A549 (cell line): ENCODE results near the gene RLN2. TPM values are rescaled to one million over a fixed set of nuclear protein-coding genes. Genes with fewer than 3 reads are reported as not detected.

Experiments
- ATAC-seq, 2 experiments: fragments of 200-7000 bp in 1 of 2; fragments of >200 bp in 1 of 2; cut with Nextera tagmentation in 1 of 2; cut with Tn5 transposase in 1 of 2; 3 replicates each; pipeline versions ENCODE4 v1.8.0 to v1.9.1; 2018 to 2020; ENCODE audit warnings: mild to moderate bottlenecking in 1 of 2, moderate library complexity in 1 of 2
- CTCF ChIA-PET: fragments of 300-600 bp; sonication (Branson Sonifier 250); formaldehyde crosslinking; extraction: SDS; loops from one replicate; lab custom pipeline; 2021; ENCODE audit warnings: antibody characterized with exemption, inconsistent platforms; lab: Yijun Ruan, JAX
- POLR2A ChIA-PET: fragments of 350-600 bp; formaldehyde crosslinking; extraction: SDS; loops from one replicate; lab custom pipeline; 2021; ENCODE audit warnings: antibody characterized with exemption, inconsistent platforms; lab: Yijun Ruan, JAX
- DNase-seq, 2 experiments: peaks; one replicate each; pipeline versions ENCODE4 v3.0.0 to v3.0.0-alpha.2; 2011 to 2016; ENCODE audit warnings: low read depth in 1 of 2, low spot score in 1 of 2
- FAIRE-seq: peaks from 2 replicates; lab custom pipeline; 2011; peaks lifted over from hg19 to GRCh38; lab: Jason Lieb, UNC
- H3K27ac ChIP-seq, 2 experiments: fragments of >200 bp; sonication (Bioruptor Twin); formaldehyde crosslinking; 3 replicates each; pipeline ENCODE4 v1.5.1; 2016 to 2017
- H3K4me1 ChIP-seq: fragments of >200 bp; sonication (Bioruptor Twin); formaldehyde crosslinking; 3 replicates; pipeline ENCODE4 v1.6.1; 2016
- H3K4me2 ChIP-seq: fragments of >200 bp; sonication (Bioruptor Twin); formaldehyde crosslinking; 3 replicates; pipeline ENCODE4 v1.6.1; 2016
- H3K4me3 ChIP-seq: fragments of >200 bp; sonication (Bioruptor Twin); formaldehyde crosslinking; 3 replicates; pipeline ENCODE4 v1.5.1; 2016
- H3K9me3 ChIP-seq: fragments of >200 bp; sonication (Bioruptor Twin); formaldehyde crosslinking; 3 replicates; pipeline ENCODE4 v1.6.1; 2016
- ATOH8 ChIP-seq: fragments of 250-450 bp; sonication (Bioruptor Pico); IDR thresholded peaks from 2 replicates; pipeline ENCODE4 v1.5.0; 2020; ENCODE audit warnings: low read depth, mild to moderate bottlenecking, moderate library complexity
- BHLHE40 ChIP-seq: IDR thresholded peaks from 2 replicates; pipeline ENCODE4 v1.6.1; 2012; ENCODE audit warnings: low read depth, low read length, inconsistent platforms
- CEBPB ChIP-seq, 2 experiments: fragments of >200 bp in 1 of 2; sonication (Bioruptor Twin) in 1 of 2; formaldehyde crosslinking in 1 of 2; IDR thresholded peaks; 2 replicates each; pipeline ENCODE4 v1.6.1; 2012 to 2016
- CHD2 ChIP-seq: fragments of 150-350 bp; IDR thresholded peaks from 2 replicates; pipeline ENCODE4 v1.6.1; 2014; ENCODE audit warnings: low read length; ENCODE audit not compliant: partially characterized antibody
- EHF ChIP-seq: fragments of 250-450 bp; sonication (Bioruptor Pico); IDR thresholded peaks from 2 replicates; pipeline ENCODE4 v1.5.0; 2020; ENCODE audit warnings: mild to moderate bottlenecking
- EHMT2 ChIP-seq: fragments of 200-600 bp; sonication (generic); IDR thresholded peaks from 2 replicates; pipeline ENCODE4 v1.6.1; 2016; ENCODE audit warnings: antibody characterized with exemption, low read depth, mild to moderate bottlenecking, moderate library complexity
- FOXS1 ChIP-seq: fragments of 250-450 bp; sonication (Bioruptor Pico); IDR thresholded peaks from 2 replicates; pipeline ENCODE4 v1.5.0; 2020; ENCODE audit warnings: mild to moderate bottlenecking, moderate library complexity
- HES2 ChIP-seq: fragments of >200 bp; sonication (Bioruptor Twin); formaldehyde crosslinking; IDR thresholded peaks from 2 replicates; pipeline ENCODE4 v1.6.1; 2016
- HEYL ChIP-seq: fragments of 250-450 bp; sonication (Bioruptor Pico); IDR thresholded peaks from 2 replicates; pipeline ENCODE4 v1.8.0; 2021; ENCODE audit warnings: mild to moderate bottlenecking, moderate library complexity
- JUN ChIP-seq, 2 experiments: fragments of >200 bp; sonication (Bioruptor Twin); formaldehyde crosslinking; IDR thresholded peaks; 2 replicates in 1 of 2; 3 replicates in 1 of 2; pipeline ENCODE4 v1.6.1; 2016 to 2017
- KDM1A ChIP-seq: fragments of 200-600 bp; sonication (generic); IDR thresholded peaks from 2 replicates; pipeline ENCODE4 v1.6.1; 2016; ENCODE audit warnings: low read depth, mild to moderate bottlenecking
- KDM5A ChIP-seq: fragments of 200-600 bp; sonication (generic); IDR thresholded peaks from 2 replicates; pipeline ENCODE4 v1.6.1; 2016; ENCODE audit warnings: antibody characterized with exemption, mild to moderate bottlenecking
- MAFK ChIP-seq: fragments of 450-650 bp; IDR thresholded peaks from 2 replicates; pipeline ENCODE4 v1.6.1; 2014; ENCODE audit not compliant: partially characterized antibody
- MAX ChIP-seq: IDR thresholded peaks from 2 replicates; pipeline ENCODE4 v1.6.1; 2012
- MAZ ChIP-seq: fragments of 150-350 bp; IDR thresholded peaks from 2 replicates; pipeline ENCODE4 v1.6.1; 2014; ENCODE audit warnings: antibody characterized with exemption, low read depth, low read length, borderline replicate concordance
- NFE2L2 ChIP-seq: fragments of 150-350 bp; conservative IDR thresholded peaks from 2 replicates; pipeline ENCODE4 v1.6.1; 2014; ENCODE audit warnings: low read length
- NPAS2 ChIP-seq: fragments of 250-450 bp; sonication (Bioruptor Pico); IDR thresholded peaks from 2 replicates; pipeline ENCODE4 v1.8.0; 2022; ENCODE audit warnings: mild to moderate bottlenecking, moderate library complexity, borderline replicate concordance
- NR3C1 ChIP-seq: fragments of >200 bp; sonication (Bioruptor Twin); formaldehyde crosslinking; IDR thresholded peaks from 3 replicates; pipeline ENCODE4 v1.6.1; 2017
- RAD21 ChIP-seq, 2 experiments: fragments of >200 bp in 1 of 2; sonication (Bioruptor Twin) in 1 of 2; formaldehyde crosslinking in 1 of 2; IDR thresholded peaks in 1 of 2; conservative IDR thresholded peaks in 1 of 2; 2 replicates in 1 of 2; 3 replicates in 1 of 2; pipeline ENCODE4 v1.6.1; 2012 to 2018; ENCODE audit warnings: inconsistent platforms in 1 of 2
- RARB ChIP-seq: fragments of 250-450 bp; sonication (Bioruptor Pico); IDR thresholded peaks from 2 replicates; pipeline ENCODE4 v1.8.0; 2021; ENCODE audit warnings: mild to moderate bottlenecking, moderate library complexity
- REST ChIP-seq: fragments of 200-600 bp; sonication (generic); IDR thresholded peaks from 2 replicates; pipeline ENCODE4 v1.6.1; 2016; ENCODE audit warnings: antibody characterized with exemption, mild to moderate bottlenecking, moderate library complexity
- RFX5 ChIP-seq: fragments of 450-650 bp; IDR thresholded peaks from 2 replicates; pipeline ENCODE4 v1.7.1; 2014; ENCODE audit warnings: antibody characterized with exemption, mild to moderate bottlenecking, moderate library complexity
- RNF2 ChIP-seq: fragments of 200-600 bp; sonication (generic); IDR thresholded peaks from 2 replicates; pipeline ENCODE4 v1.6.1; 2016; ENCODE audit warnings: low read depth, mild to moderate bottlenecking, antibody characterized with exemption, moderate library complexity, borderline replicate concordance
- SMC3 ChIP-seq: fragments of >200 bp; sonication (Bioruptor Twin); formaldehyde crosslinking; IDR thresholded peaks from 3 replicates; pipeline ENCODE4 v1.6.1; 2018; ENCODE audit warnings: inconsistent platforms
- ZFP36 ChIP-seq: fragments of 450-650 bp; IDR thresholded peaks from 2 replicates; pipeline ENCODE4 v1.6.1; 2014; ENCODE audit warnings: borderline replicate concordance; ENCODE audit not compliant: partially characterized antibody
- ZNF302 ChIP-seq: fragments of 250-450 bp; sonication (Bioruptor Pico); IDR thresholded peaks from 2 replicates; pipeline ENCODE4 v1.9.0; 2021; ENCODE audit warnings: inconsistent platforms, mild to moderate bottlenecking, moderate library complexity
- ZSCAN20 ChIP-seq: fragments of 250-450 bp; sonication (Bioruptor Pico); IDR thresholded peaks from 2 replicates; pipeline ENCODE4 v1.8.0; 2022; ENCODE audit warnings: mild to moderate bottlenecking, moderate library complexity
- WGBS: methylation state at CpG from one replicate; pipeline ENCODE4 v1.1.6; 2017; ENCODE audit errors: missing lambda C conversion rate; 5-methylcytosine and 5-hydroxymethylcytosine counted together
- polyA plus RNA-seq, 4 experiments: library from polyadenylated mRNA; depleted of rRNA in 3 of 4; stranded (reverse); fragments of >200 nt; fragmentation: RNase III in 1 of 4; extraction: RNeasy Plus Mini Kit Qiagen cat#74134 plus additional on column Dnase treatment in 1 of 4; gene quantifications; 2 replicates in 3 of 4; 3 replicates in 1 of 4; pipeline ENCODE4 v1.2.3, GENCODE V29; 2011 to 2017

Gene RLN2
- polyA plus RNA-seq, 2 of the 4 experiments (the other 2 are of a cell fraction) = 0.34 to 1.5 TPM

- ChIA-PET CTCF (no interaction called here), POLR2A (no interaction called here)
- no peaks in the 10 kb centered on the region for H3K4me1 ChIP-seq
- TF ChIP-seq BHLHE40 = no peak
- no peak for TF ChIP-seq RNF2
- TF ChIP-seq ZNF302 (CRISPR knock-in tag) = no peak
- TF ChIP-seq NFE2L2 = no peak
- no peak for TF ChIP-seq FOXS1 (CRISPR knock-in tag)
- TF ChIP-seq JUN (IDR thresholded peaks at IDR 0.05) = no peak
- no peak for TF ChIP-seq ATOH8
- TF ChIP-seq RARB (CRISPR knock-in tag) = no peak
- TF ChIP-seq ZSCAN20 = no peak
- TF ChIP-seq RFX5 = no peak
- 85% methylated on average over 1 of the region's 1 CpG for WGBS
- DNase-seq (no peak), ATAC-seq (no peak), FAIRE-seq (no peak)
- H3K27ac ChIP-seq = no peak overlapping the region
- H3K4me3 ChIP-seq = no peak overlapping the region
- peaks cover 10% of the 10 kb centered on the region; the same call in 2 of the 3 replicates for H3K9me3 ChIP-seq
- no peak overlapping the region for H3K4me2 ChIP-seq
Observed at GRCh38 chr9:5292141-5292540, 12.4 kb downstream of the RLN2 start.

GRCh38 chr9:5288591-5288990, 15.9 kb downstream of the RLN2 start:
- ATAC-seq = no peak
- FAIRE-seq = no peak
- peaks cover 10% of the 10 kb centered on the region; the same call in 2 of the 3 replicates for H3K9me3 ChIP-seq
- no peak overlapping the region for H3K4me2 ChIP-seq
- TF ChIP-seq SMC3 = no peak
- no peak for TF ChIP-seq NPAS2
- no peak for TF ChIP-seq EHMT2
- TF ChIP-seq HES2 = no peak
- no peak for TF ChIP-seq MAZ
- ChIA-PET POLR2A (no interaction called here), CTCF (no interaction called here)
- DNase-seq = no peak
- H3K4me3 ChIP-seq = no peak overlapping the region
- no peaks in the 10 kb centered on the region for H3K4me1 ChIP-seq
- WGBS = 13% methylated on average over 1 of the region's 1 CpG
- no peak overlapping the region for H3K27ac ChIP-seq

- Histone ChIP-seq H3K4me3 (no peak overlapping the region), H3K9me3 (peaks cover 5% of the 10 kb centered on the region; the same call in 1 of the 3 replicates), H3K4me2 (no peak overlapping the region), H3K27ac (no peak overlapping the region), H3K4me1 (no peaks in the 10 kb centered on the region)
- ATAC-seq (no peak), DNase-seq (no peak), FAIRE-seq (no peak)
- no peak for TF ChIP-seq KDM1A
- ChIA-PET CTCF (interaction anchor here (1.7 kb wide), 1 partner anchor 11 kb away, joined by 5 read pairs; no protein-coding TSS in a partner anchor), POLR2A (no interaction called here)
Observed at GRCh38 chr9:5286262-5286661, 18.3 kb downstream of the RLN2 start.

GRCh38 chr9:5278486-5278885, 26.0 kb downstream of the RLN2 start:
- H3K9me3 ChIP-seq = no peaks in the 10 kb centered on the region
- ChIA-PET POLR2A (no interaction called here), CTCF (no interaction called here)
- no peak for DNase-seq
- no peak overlapping the region for H3K27ac ChIP-seq
- no peaks in the 10 kb centered on the region for H3K4me1 ChIP-seq
- no peak overlapping the region for H3K4me2 ChIP-seq
- no peak for ATAC-seq
- no peak for FAIRE-seq
- WGBS = 25% methylated on average over 2 of the region's 2 CpGs
- no peak overlapping the region for H3K4me3 ChIP-seq
- TF ChIP-seq CHD2 (no peak), KDM1A (no peak), MAX (no peak), NR3C1 (no peak), RAD21 (conservative IDR thresholded peaks at IDR 0.05 in 1 of 2, IDR thresholded peaks at IDR 0.05 in 1 of 2) (no peak), HES2 (no peak), KDM5A (no peak), MAFK (no peak), ATOH8 (no peak), HEYL (CRISPR knock-in tag) (no peak), EHF (no peak), ZFP36 (no peak), REST (no peak), CEBPB (IDR thresholded peaks at IDR 0.05) (no peak)
